HepG2 (cell line): ENCODE measurements around the gene GINM1. TPM values are rescaled to one million over a fixed set of nuclear protein-coding genes. Genes with fewer than 3 reads are reported as not detected.

Experiments
- BRD4 ChIP-seq: sonication (generic); formaldehyde crosslinking; IDR thresholded peaks from 2 replicates; pipeline ENCODE4 v1.4.0; 2020; ENCODE audit warnings: missing genetic modification reagents
- CEBPG ChIP-seq: IDR thresholded peaks from 2 replicates; pipeline ENCODE4 v1.6.1; 2016
- GMEB1 ChIP-seq: sonication (generic); formaldehyde crosslinking; IDR thresholded peaks from 2 replicates; pipeline ENCODE4 v1.5.1; 2020; ENCODE audit warnings: missing genetic modification reagents, mild to moderate bottlenecking, borderline replicate concordance
- HIVEP1 ChIP-seq: sonication (generic); formaldehyde crosslinking; IDR thresholded peaks from 2 replicates; pipeline ENCODE4 v1.4.0; 2020; ENCODE audit warnings: mild to moderate bottlenecking, missing genetic modification reagents
- HNRNPUL1 ChIP-seq: fragments of 200-400 bp; formaldehyde crosslinking; IDR thresholded peaks from 2 replicates; pipeline ENCODE4 v1.6.1; 2017; ENCODE audit warnings: low read depth, mild to moderate bottlenecking, low read length, moderate library complexity
- KLF16 ChIP-seq, 2 experiments: sonication (generic) in 1 of 2; formaldehyde crosslinking in 1 of 2; IDR thresholded peaks; 2 replicates each; pipeline versions ENCODE4 v1.6.1 to v1.8.0; 2016 to 2023; ENCODE audit warnings: missing genetic modification reagents in 2 of 2, missing compliant biosample characterization in 1 of 2
- MNT ChIP-seq: fragments of 450-650 bp; IDR thresholded peaks from 2 replicates; pipeline ENCODE4 v1.6.1; 2016
- PREB ChIP-seq: sonication (generic); formaldehyde crosslinking; IDR thresholded peaks from 2 replicates; pipeline ENCODE4 v1.4.0; 2020; ENCODE audit warnings: missing genetic modification reagents
- REL ChIP-seq: sonication (generic); formaldehyde crosslinking; conservative IDR thresholded peaks from 2 replicates; pipeline ENCODE4 v1.8.0; 2022; ENCODE audit warnings: mild to moderate bottlenecking, missing genetic modification reagents, moderate library complexity
- SIN3A ChIP-seq: IDR thresholded peaks from 2 replicates; pipeline ENCODE4 v1.6.1; 2011; ENCODE audit warnings: low read depth, mild to moderate bottlenecking, control low read depth, low read length, borderline replicate concordance
- TARDBP ChIP-seq: sonication (generic); formaldehyde crosslinking; IDR thresholded peaks from 2 replicates; pipeline ENCODE4 v1.8.0; 2022; ENCODE audit warnings: mild to moderate bottlenecking, missing genetic modification reagents
- THAP7 ChIP-seq: sonication (generic); formaldehyde crosslinking; IDR thresholded peaks from 2 replicates; pipeline ENCODE4 v1.8.1; 2023; ENCODE audit warnings: mild to moderate bottlenecking, missing genetic modification reagents
- USF2 ChIP-seq, 2 experiments: sonication (generic) in 1 of 2; formaldehyde crosslinking in 1 of 2; IDR thresholded peaks; 2 replicates each; pipeline versions ENCODE4 v1.5.1 to v1.6.1; 2011 to 2020; ENCODE audit warnings: borderline replicate concordance in 1 of 2, low read depth in 1 of 2, low read length in 1 of 2, mild to moderate bottlenecking in 1 of 2, missing genetic modification reagents in 1 of 2, moderate library complexity in 1 of 2
- ZNF18 ChIP-seq: sonication (generic); formaldehyde crosslinking; IDR thresholded peaks from 2 replicates; pipeline ENCODE4 v1.8.0; 2022; ENCODE audit warnings: mild to moderate bottlenecking, missing genetic modification reagents; ENCODE audit not compliant: insufficient replicate concordance
- ZNF260 ChIP-seq: sonication (generic); formaldehyde crosslinking; IDR thresholded peaks from 2 replicates; pipeline ENCODE4 v1.4.0; 2020; ENCODE audit warnings: missing genetic modification reagents, low read depth, mild to moderate bottlenecking, borderline replicate concordance
- ZNF619 ChIP-seq: sonication (generic); formaldehyde crosslinking; IDR thresholded peaks from 2 replicates; pipeline ENCODE4 v1.4.0; 2020; ENCODE audit warnings: mild to moderate bottlenecking, missing genetic modification reagents
- ZNF775 ChIP-seq: sonication (generic); formaldehyde crosslinking; IDR thresholded peaks from 2 replicates; pipeline ENCODE4 v1.4.0; 2020; ENCODE audit warnings: missing genetic modification reagents, mild to moderate bottlenecking, moderate library complexity, borderline replicate concordance
- ZNF816 ChIP-seq: sonication (generic); formaldehyde crosslinking; IDR thresholded peaks from 2 replicates; pipeline ENCODE4 v1.8.0; 2022; ENCODE audit warnings: missing genetic modification reagents, mild to moderate bottlenecking, borderline replicate concordance
- ZNF839 ChIP-seq: sonication (generic); formaldehyde crosslinking; IDR thresholded peaks from 2 replicates; pipeline ENCODE4 v1.4.0; 2020; ENCODE audit warnings: missing genetic modification reagents, mild to moderate bottlenecking, borderline replicate concordance
- polyA plus RNA-seq, 8 experiments: library from polyadenylated mRNA; depleted of rRNA in 3 of 8; stranded (reverse) in 7 of 8; unstranded in 1 of 8; fragments of >200 nt; fragmentation: Illumina TruSeq in 4 of 8; extraction: Trizol in 4 of 8; gene quantifications; 2 replicates each; pipeline versions ENCODE4 v1.2.1 to v1.2.3, GENCODE V29; 2011 to 2016; ENCODE audit warnings: low read depth in 4 of 8, missing spikeins in 1 of 8, mixed read lengths in 1 of 8; ENCODE audit not compliant: insufficient read depth in 1 of 8
- total RNA-seq, 5 experiments: library from RNA; depleted of rRNA; stranded (reverse); fragments of >200 nt; fragmentation: Illumina TruSeq; extraction: Trizol; gene quantifications; 2 replicates each; pipeline ENCODE4 v1.2.3, GENCODE V29; 2016; ENCODE audit warnings: low read depth in 1 of 5

Gene GINM1
- total and polyA plus RNA-seq, 2 of the 13 experiments (the other 11 are each of a cell fraction or from before 2014, with no cell fraction given): 19.4 to 27.5 TPM

GRCh38 chr6:149545754-149546471 is 20.3 kb upstream of the GINM1 start, which contains the start of gene PPIL4 (continued):
- TF ChIP-seq THAP7: no peak
- TF ChIP-seq TARDBP (CRISPR knock-in tag): peak; percentile 93
- peak; percentile 68; the same call in 1 of the 2 replicates for TF ChIP-seq HIVEP1 (CRISPR knock-in tag)
- peak; percentile 80 for TF ChIP-seq CEBPG (CRISPR knock-in tag)
- no peak for TF ChIP-seq ZNF260
- no peak for TF ChIP-seq PREB (CRISPR knock-in tag)
- TF ChIP-seq ZNF839: peak; percentile 19; the same call in 1 of the 2 replicates
- peak; percentile 100 for TF ChIP-seq GMEB1 (CRISPR knock-in tag)
- peak; percentile 82 for TF ChIP-seq HNRNPUL1
- peak; percentile 51 for TF ChIP-seq USF2 (IDR thresholded peaks at IDR 0.05; ENCODE audit: low read depth, low read length)
- TF ChIP-seq USF2 (CRISPR knock-in tag; IDR thresholded peaks at IDR 0.05; ENCODE audit: borderline replicate concordance): peak; percentile 81
- TF ChIP-seq KLF16 (CRISPR knock-in tag; IDR thresholded peaks at IDR 0.05): peak in 1 of 2 experiments; percentile 97; a peak in 2 of 4 replicates
- peak; percentile 86 for TF ChIP-seq ZNF619 (CRISPR knock-in tag)
- TF ChIP-seq ZNF816 (CRISPR knock-in tag): peak; percentile 74; the same call in 1 of the 2 replicates
- no peak; the same call in none of the 2 replicates for TF ChIP-seq ZNF775 (CRISPR knock-in tag)
- no peak for TF ChIP-seq ZNF18 (CRISPR knock-in tag)
- peak; percentile 66 for TF ChIP-seq REL (CRISPR knock-in tag)
- TF ChIP-seq BRD4: peak; percentile 62; the same call in 1 of the 2 replicates
- TF ChIP-seq MNT: peak; percentile 78
- peak; percentile 88 for TF ChIP-seq SIN3A
